Mesodermal cell (in vitro differentiated cells): ENCODE results near the gene RGS3.

ENCODE experiments used
- H3K27ac ChIP-seq: 2 replicates; pipeline ENCODE4 v1.7.0; 2013; ENCODE audit warnings: mild to moderate bottlenecking, low read depth, low read length, moderate library complexity; ENCODE audit not compliant: severe bottlenecking
- H3K36me3 ChIP-seq: 2 replicates; pipeline ENCODE4 v1.7.1; 2013; ENCODE audit warnings: mild to moderate bottlenecking, low read length, moderate library complexity; ENCODE audit not compliant: control insufficient read depth, insufficient read depth
- H3K4me1 ChIP-seq: one replicate; pipeline ENCODE4 v1.7.1; 2013; ENCODE audit warnings: mild to moderate bottlenecking, low read length; ENCODE audit not compliant: insufficient read depth, control insufficient read depth, poor library complexity, severe bottlenecking
- H3K4me3 ChIP-seq: 2 replicates; pipeline ENCODE4 v1.7.0; 2013; ENCODE audit warnings: low read length, control low read depth, mild to moderate bottlenecking; ENCODE audit not compliant: insufficient read depth, poor library complexity, severe bottlenecking; ENCODE audit errors: extremely low read depth
- H3K9me3 ChIP-seq: 2 replicates; pipeline ENCODE4 v1.7.1; 2013; ENCODE audit warnings: mild to moderate bottlenecking, low read length, moderate library complexity; ENCODE audit not compliant: control insufficient read depth
- WGBS, 2 experiments: methylation state at CpG; one replicate each; pipeline ENCODE4 v1.1.5; 2013; ENCODE audit warnings: missing lambda C conversion rate in 2 of 2; ENCODE audit not compliant: insufficient coverage in 2 of 2; 5-methylcytosine and 5-hydroxymethylcytosine counted together

RGS3 gene

GRCh38 chr9:113522419-113522818 lies 58.9 kb downstream of the RGS3 start:
- no peaks in the 10 kb centered on the region for H3K9me3 ChIP-seq
- no peak overlapping the region for H3K27ac ChIP-seq
- H3K4me1 ChIP-seq: peaks cover 45% of the 10 kb centered on the region
- WGBS, 2 experiments: 88 to 100% methylated on average over 1 of the region's 1 CpG
- H3K36me3 ChIP-seq: peaks cover 4% of the 10 kb centered on the region
- no peak overlapping the region for H3K4me3 ChIP-seq

GRCh38 chr9:113522858-113523257 lies 59.3 kb downstream of the RGS3 start:
- Histone ChIP-seq H3K4me3 (no peak overlapping the region), H3K36me3 (peaks cover 4% of the 10 kb centered on the region), H3K4me1 (peaks cover 40% of the 10 kb centered on the region), H3K9me3 (no peaks in the 10 kb centered on the region), H3K27ac (peak overlapping the region; percentile 49)
- 91 to 100% methylated on average over 7 to 8 of the region's 8 CpGs for WGBS, 2 experiments

- H3K4me3 ChIP-seq: no peak overlapping the region
- peaks cover 34% of the 10 kb centered on the region for H3K4me1 ChIP-seq
- peak overlapping the region; percentile 49 for H3K27ac ChIP-seq
- WGBS, 2 experiments: 78 to 85% methylated on average over 13 to 14 of the region's 19 CpGs
- H3K9me3 ChIP-seq: no peaks in the 10 kb centered on the region
- peaks cover 4% of the 10 kb centered on the region for H3K36me3 ChIP-seq
These were observed 60.1 kb downstream of the RGS3 start for GRCh38 chr9:113523421-113524141.

- Histone ChIP-seq H3K27ac (peak overlapping the region; percentile 49), H3K36me3 (peaks cover 4% of the 10 kb centered on the region), H3K9me3 (no peaks in the 10 kb centered on the region), H3K4me3 (no peak overlapping the region), H3K4me1 (peaks cover 33% of the 10 kb centered on the region)
- 95 to 100% methylated on average over 3 to 4 of the region's 4 CpGs for WGBS, 2 experiments
These were observed 60.9 kb downstream of the RGS3 start for GRCh38 chr9:113524468-113524867.

GRCh38 chr9:113525205-113525604 lies 61.7 kb downstream of the RGS3 start:
- H3K4me3 ChIP-seq: no peak overlapping the region
- WGBS, 2 experiments: 88 to 93% methylated on average over 4 of the region's 4 CpGs
- H3K36me3 ChIP-seq: peaks cover 4% of the 10 kb centered on the region
- no peak overlapping the region for H3K27ac ChIP-seq
- H3K4me1 ChIP-seq: peaks cover 34% of the 10 kb centered on the region
- H3K9me3 ChIP-seq: no peaks in the 10 kb centered on the region

DNA sequence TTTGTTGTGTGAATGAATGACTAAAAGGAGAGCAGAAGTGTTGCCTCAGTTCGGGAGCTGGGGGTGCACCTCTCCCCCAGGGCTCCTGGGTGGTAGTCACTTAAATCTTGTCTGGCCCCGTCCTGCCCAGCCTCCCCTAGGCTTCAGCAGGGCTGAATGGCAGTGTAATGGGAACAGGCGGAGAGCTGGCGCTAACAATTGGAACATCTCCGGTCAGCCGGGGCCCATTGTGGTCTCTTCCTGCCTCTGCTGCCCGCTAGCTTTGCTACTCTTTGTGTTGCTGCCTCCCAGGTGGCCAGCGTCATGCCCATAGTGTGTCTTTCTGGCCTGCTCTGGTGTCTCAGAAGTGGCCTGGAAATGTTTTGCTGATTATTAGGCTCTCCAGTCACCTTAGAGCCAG lies 62.3 kb downstream of the RGS3 start:
- H3K27ac ChIP-seq: no peak overlapping the region

DNA sequence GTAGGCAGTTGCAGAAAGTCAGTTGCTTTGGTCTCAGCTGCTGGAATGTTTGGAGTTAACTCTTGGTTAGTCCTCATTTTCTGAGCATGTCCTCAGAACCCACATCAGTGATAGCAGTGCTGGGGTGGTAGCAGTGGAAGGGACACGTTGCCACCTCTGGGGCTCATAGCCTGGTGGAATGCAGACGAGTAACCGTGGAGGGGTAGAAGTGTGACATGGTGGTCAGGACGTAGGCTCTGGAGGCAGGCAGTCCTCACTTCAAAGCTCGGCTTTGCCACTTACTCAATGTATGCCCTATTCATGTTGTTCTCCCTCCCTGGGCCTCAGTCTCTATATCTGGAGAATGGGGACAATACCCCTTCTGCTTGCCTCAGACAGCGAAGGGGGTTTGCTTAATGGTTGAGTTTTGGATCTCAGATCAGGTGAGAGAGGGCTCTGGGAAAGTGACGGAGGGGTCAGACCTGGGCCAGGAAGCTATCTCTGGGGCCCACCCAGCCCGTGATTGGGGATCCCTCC lies 62.8 kb downstream of the RGS3 start:
- H3K27ac ChIP-seq: no peak overlapping the region
- no peaks in the 10 kb centered on the region for H3K9me3 ChIP-seq
- no peak overlapping the region for H3K4me3 ChIP-seq
- H3K36me3 ChIP-seq: peaks cover 4% of the 10 kb centered on the region
- peaks cover 35% of the 10 kb centered on the region for H3K4me1 ChIP-seq
- WGBS, 2 experiments: 98% methylated on average over 6 of the region's 8 CpGs

More for the DNA sequence above, 62.3 kb downstream of the RGS3 start:
- Histone ChIP-seq H3K9me3 (no peaks in the 10 kb centered on the region), H3K36me3 (peaks cover 4% of the 10 kb centered on the region), H3K4me3 (no peak overlapping the region), H3K4me1 (peaks cover 35% of the 10 kb centered on the region)
- 78 to 79% methylated on average over 8 of the region's 8 CpGs for WGBS, 2 experiments

DNA sequence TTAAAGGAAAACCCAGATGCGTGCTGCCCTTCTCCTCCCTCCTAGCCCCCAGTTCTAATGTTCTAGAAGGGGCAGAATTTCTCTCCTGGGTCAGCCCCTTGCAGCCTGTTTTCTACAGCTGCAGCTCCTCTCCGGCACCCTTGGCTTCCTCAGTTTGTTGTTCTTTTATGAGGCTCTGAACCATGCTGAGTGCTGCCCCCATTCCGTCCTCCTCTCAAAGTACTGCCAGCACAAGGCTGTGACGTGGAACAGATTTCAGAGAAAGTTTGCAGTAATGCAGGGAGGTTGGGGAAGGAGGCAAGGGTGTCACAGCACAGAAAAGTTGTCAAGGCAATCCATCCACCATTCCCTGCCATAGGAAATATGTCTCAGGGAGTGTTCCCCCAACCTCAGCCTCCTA lies 63.3 kb downstream of the RGS3 start:
- Histone ChIP-seq H3K4me1 (peaks cover 35% of the 10 kb centered on the region), H3K36me3 (peaks cover 4% of the 10 kb centered on the region), H3K27ac (no peak overlapping the region), H3K4me3 (no peak overlapping the region), H3K9me3 (no peaks in the 10 kb centered on the region)
- WGBS, 2 experiments: 68 to 88% methylated on average over 2 of the region's 4 CpGs

DNA sequence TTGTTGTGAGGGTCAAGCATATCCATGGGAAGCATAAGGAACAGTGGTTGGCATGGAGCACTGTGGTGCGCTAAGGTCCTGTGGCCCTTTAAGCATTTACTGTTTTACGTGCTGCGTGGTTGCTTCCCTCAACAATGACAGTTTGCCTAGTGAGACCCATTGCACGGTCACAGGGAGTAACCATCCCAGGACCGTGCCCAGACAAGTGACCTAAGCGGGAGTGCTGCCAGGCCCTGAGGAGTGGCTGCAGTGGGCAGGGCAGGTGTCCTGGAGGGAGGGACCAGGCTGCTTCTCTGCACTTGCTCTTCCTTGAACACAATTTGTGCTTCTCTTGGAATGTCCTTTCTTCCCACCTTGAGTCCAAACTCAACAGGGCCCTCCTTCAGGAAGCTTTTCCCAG lies 64.6 kb downstream of the RGS3 start:
- H3K36me3 ChIP-seq: peaks cover 4% of the 10 kb centered on the region
- peaks cover 34% of the 10 kb centered on the region for H3K4me1 ChIP-seq
- no peak overlapping the region for H3K4me3 ChIP-seq
- H3K9me3 ChIP-seq: no peaks in the 10 kb centered on the region
- 94 to 99% methylated on average over 6 of the region's 6 CpGs for WGBS, 2 experiments
- H3K27ac ChIP-seq: no peak overlapping the region

DNA sequence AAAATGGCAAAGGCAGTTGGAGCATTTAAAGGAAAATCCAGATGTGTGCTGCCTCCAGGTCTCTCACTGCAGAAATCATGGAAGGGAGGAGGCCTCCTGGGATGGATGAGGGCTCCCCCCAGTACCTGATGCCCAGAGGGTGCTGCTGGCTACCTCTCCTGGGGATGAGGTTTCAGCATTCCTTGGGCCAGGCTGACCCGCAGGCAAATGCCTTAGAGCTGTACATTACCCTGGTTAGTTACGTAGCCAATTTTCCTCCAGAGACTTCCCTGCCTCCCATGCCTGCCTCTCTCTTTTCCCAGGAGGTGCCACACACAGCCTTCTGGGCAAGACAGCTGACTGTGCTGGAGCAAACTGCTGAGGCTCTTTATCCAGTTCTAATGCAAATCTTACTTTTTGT lies 65.3 kb downstream of the RGS3 start:
- Histone ChIP-seq H3K36me3 (peaks cover 4% of the 10 kb centered on the region), H3K4me1 (peaks cover 31% of the 10 kb centered on the region), H3K27ac (no peak overlapping the region), H3K4me3 (no peak overlapping the region), H3K9me3 (no peaks in the 10 kb centered on the region)
- 86 to 92% methylated on average over 2 of the region's 2 CpGs for WGBS, 2 experiments

DNA sequence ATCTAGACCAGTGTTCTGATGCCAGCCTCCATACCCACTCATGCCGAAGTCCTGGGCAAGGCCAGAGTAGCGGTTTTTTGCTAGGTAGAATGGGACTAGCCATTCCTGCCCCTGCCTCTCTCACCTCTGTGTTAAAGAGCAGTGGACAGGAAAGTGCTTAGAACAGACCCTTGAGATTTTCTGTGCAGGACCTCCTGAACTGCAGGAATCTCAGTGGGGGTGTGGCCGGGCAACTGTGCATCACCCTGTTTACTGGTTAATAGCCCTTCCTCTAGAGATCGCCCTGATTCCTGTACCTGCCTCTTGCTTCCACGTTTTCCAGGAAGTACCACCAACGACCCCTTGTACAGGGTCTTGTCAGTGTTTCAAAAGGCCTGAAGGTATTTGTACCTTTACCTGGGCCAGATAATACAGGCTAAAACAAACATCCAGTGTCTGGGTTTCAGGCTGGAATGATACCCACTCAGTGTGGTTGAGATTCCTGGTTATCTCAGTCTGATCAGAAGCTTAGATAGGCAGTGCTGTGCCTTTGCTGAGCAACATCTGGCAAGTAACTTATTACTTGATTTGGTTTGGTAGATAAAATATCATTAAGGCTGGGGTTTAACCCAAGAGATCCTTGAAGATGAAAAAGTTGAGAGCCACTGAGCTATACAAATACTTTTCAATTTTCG lies 65.9 kb downstream of the RGS3 start:
- Histone ChIP-seq H3K27ac (no peak overlapping the region), H3K4me1 (peaks cover 25% of the 10 kb centered on the region), H3K36me3 (peaks cover 2% of the 10 kb centered on the region), H3K4me3 (no peak overlapping the region), H3K9me3 (no peaks in the 10 kb centered on the region)
- WGBS, 2 experiments: 88% methylated on average over 5 to 6 of the region's 7 CpGs
